Smooth muscle cell (in vitro differentiated cells): ENCODE measurements around the gene TMEM114. TPM values are rescaled to one million over a fixed set of nuclear protein-coding genes. Genes with fewer than 3 reads are reported as not detected.

Experiments used
- DNase-seq: peaks from one replicate; lab custom pipeline; 2025; ENCODE audit not compliant: unreplicated experiment; lab: John Stamatoyannopoulos, UW
- H2AFZ ChIP-seq: fragments of 200-600 bp; sonication (generic); 2 replicates; pipeline ENCODE4 v1.6.0; 2016; ENCODE audit warnings: antibody characterized with exemption, low read depth, mild to moderate bottlenecking
- H3F3A ChIP-seq: fragments of 200-600 bp; sonication (generic); 2 replicates; pipeline ENCODE4 v1.6.0; 2017; ENCODE audit warnings: antibody characterized with exemption, low read depth
- H3K27ac ChIP-seq: fragments of 200-600 bp; sonication (generic); 2 replicates; pipeline ENCODE4 v1.5.1; 2016; ENCODE audit warnings: low read depth, mild to moderate bottlenecking
- H3K27me3 ChIP-seq: fragments of 200-600 bp; sonication (generic); 2 replicates; pipeline ENCODE4 v1.6.1; 2016; ENCODE audit warnings: low read depth, mild to moderate bottlenecking
- H3K36me3 ChIP-seq: fragments of 200-600 bp; sonication (generic); 2 replicates; pipeline ENCODE4 v1.5.1; 2016; ENCODE audit warnings: low read depth
- H3K4me1 ChIP-seq: fragments of 200-600 bp; sonication (generic); 2 replicates; pipeline ENCODE4 v1.5.1; 2016; ENCODE audit warnings: low read depth
- H3K4me2 ChIP-seq: fragments of 200-600 bp; sonication (generic); 2 replicates; pipeline ENCODE4 v1.6.0; 2016; ENCODE audit warnings: mild to moderate bottlenecking
- H3K4me3 ChIP-seq: fragments of 200-600 bp; sonication (generic); 2 replicates; pipeline ENCODE4 v1.5.1; 2016; ENCODE audit warnings: mild to moderate bottlenecking
- H3K79me2 ChIP-seq: fragments of 200-600 bp; sonication (generic); 2 replicates; pipeline ENCODE4 v1.6.0; 2016; ENCODE audit warnings: low read depth, mild to moderate bottlenecking
- H3K9ac ChIP-seq: fragments of 200-600 bp; sonication (generic); 2 replicates; pipeline ENCODE4 v1.6.0; 2016; ENCODE audit warnings: low read depth
- H3K9me3 ChIP-seq: fragments of 200-600 bp; sonication (generic); replicated peaks from 2 replicates; pipeline ENCODE4 v1.5.1; 2016; ENCODE audit warnings: low read depth
- H4K20me1 ChIP-seq: fragments of 200-600 bp; sonication (generic); 2 replicates; pipeline ENCODE4 v1.6.0; 2016; ENCODE audit warnings: low read depth
- WGBS: methylation state at CpG from one replicate; pipeline ENCODE4 v1.1.7; 2016; ENCODE audit warnings: low lambda C conversion rate; 5-methylcytosine and 5-hydroxymethylcytosine counted together
- polyA plus RNA-seq: library from polyadenylated mRNA; unstranded; fragments of >200 nt; fragmentation: Nextera tagmentation; extraction: Ambion mirVana; gene quantifications from 2 replicates; pipeline ENCODE4 v1.2.1, GENCODE V29; 2016
- total RNA-seq: library from RNA; depleted of rRNA; stranded (reverse); fragments of >200 nt; gene quantifications from 2 replicates; pipeline ENCODE4 v1.2.3, GENCODE V29; 2014
- TF ChIP-seq, protein P1 (sequence below): fragments of 200-600 bp; sonication (generic); IDR thresholded peaks from 2 replicates; pipeline ENCODE4 v1.5.1; 2017; ENCODE audit warnings: borderline replicate concordance, mild to moderate bottlenecking, antibody characterized with exemption; ENCODE audit not compliant: insufficient read depth, poor library complexity, severe bottlenecking

TMEM114 gene
- total and polyA plus RNA-seq, 2 experiments from 2014 or later, result not detected

GRCh38 chr16:8568231-8568617 is 22.1 kb downstream of the TMEM114 start:
- no peak overlapping the region for H2AFZ ChIP-seq
- H3K4me2 ChIP-seq, result no peak overlapping the region
- 88% methylated on average over 6 of the region's 6 CpGs for WGBS
- TF ChIP-seq, protein P1, sequence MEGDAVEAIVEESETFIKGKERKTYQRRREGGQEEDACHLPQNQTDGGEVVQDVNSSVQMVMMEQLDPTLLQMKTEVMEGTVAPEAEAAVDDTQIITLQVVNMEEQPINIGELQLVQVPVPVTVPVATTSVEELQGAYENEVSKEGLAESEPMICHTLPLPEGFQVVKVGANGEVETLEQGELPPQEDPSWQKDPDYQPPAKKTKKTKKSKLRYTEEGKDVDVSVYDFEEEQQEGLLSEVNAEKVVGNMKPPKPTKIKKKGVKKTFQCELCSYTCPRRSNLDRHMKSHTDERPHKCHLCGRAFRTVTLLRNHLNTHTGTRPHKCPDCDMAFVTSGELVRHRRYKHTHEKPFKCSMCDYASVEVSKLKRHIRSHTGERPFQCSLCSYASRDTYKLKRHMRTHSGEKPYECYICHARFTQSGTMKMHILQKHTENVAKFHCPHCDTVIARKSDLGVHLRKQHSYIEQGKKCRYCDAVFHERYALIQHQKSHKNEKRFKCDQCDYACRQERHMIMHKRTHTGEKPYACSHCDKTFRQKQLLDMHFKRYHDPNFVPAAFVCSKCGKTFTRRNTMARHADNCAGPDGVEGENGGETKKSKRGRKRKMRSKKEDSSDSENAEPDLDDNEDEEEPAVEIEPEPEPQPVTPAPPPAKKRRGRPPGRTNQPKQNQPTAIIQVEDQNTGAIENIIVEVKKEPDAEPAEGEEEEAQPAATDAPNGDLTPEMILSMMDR, result no peak
- no peak overlapping the region for H3K9ac ChIP-seq
- peaks cover 4% of the 10 kb centered on the region for H3K27me3 ChIP-seq
- H3K36me3 ChIP-seq, result no peaks in the 10 kb centered on the region
- H3F3A ChIP-seq, result peaks cover 7% of the 10 kb centered on the region
- H3K9me3 ChIP-seq, result no peaks in the 10 kb centered on the region
- no peak overlapping the region for H3K4me3 ChIP-seq
- no peaks in the 10 kb centered on the region for H4K20me1 ChIP-seq
- no peak overlapping the region for H3K27ac ChIP-seq
- DNase-seq, result no peak
- H3K4me1 ChIP-seq, result peaks cover 7% of the 10 kb centered on the region
- H3K79me2 ChIP-seq, result no peaks in the 10 kb centered on the region

- Histone ChIP-seq H3K36me3 (no peaks in the 10 kb centered on the region), H3K4me2 (no peak overlapping the region), H3F3A (peaks cover 13% of the 10 kb centered on the region), H3K4me1 (peaks cover 7% of the 10 kb centered on the region), H3K9ac (no peak overlapping the region), H3K9me3 (no peaks in the 10 kb centered on the region), H3K27ac (no peak overlapping the region), H3K4me3 (no peak overlapping the region), H4K20me1 (no peaks in the 10 kb centered on the region), H2AFZ (no peak overlapping the region), H3K79me2 (no peaks in the 10 kb centered on the region), H3K27me3 (peaks cover 4% of the 10 kb centered on the region)
- TF ChIP-seq, protein P1, result peak; percentile 99
- peak; percentile 30 for DNase-seq
- WGBS, result 22% methylated on average over 23 of the region's 23 CpGs
These were observed 22.7 kb downstream of the TMEM114 start for GRCh38 chr16:8567355-8568230.

DNA sequence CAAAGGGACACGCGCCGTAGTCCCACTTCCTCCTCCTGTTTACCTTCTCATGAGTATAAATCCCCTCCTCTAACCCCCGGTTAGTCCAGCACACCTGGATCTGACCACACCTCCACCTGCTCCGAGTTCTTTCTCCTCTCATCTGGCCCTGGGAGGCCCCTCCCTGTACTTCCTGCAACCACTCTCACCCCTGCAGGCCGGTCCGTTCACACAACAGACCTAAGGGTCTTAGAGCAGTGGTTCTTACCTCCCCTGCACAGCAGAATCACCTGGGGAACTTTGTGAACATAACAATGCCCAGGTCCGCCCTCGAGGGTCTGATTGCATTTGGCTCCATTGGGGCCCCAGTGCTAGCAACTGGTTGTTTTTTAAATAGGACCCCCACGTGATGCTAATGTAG is 24.8 kb downstream of the TMEM114 start:
- no peaks in the 10 kb centered on the region for H4K20me1 ChIP-seq
- TF ChIP-seq, protein P1, result no peak
- peaks cover 14% of the 10 kb centered on the region for H3F3A ChIP-seq
- no peaks in the 10 kb centered on the region for H3K79me2 ChIP-seq
- H3K27me3 ChIP-seq, result peaks cover 4% of the 10 kb centered on the region
- H3K4me3 ChIP-seq, result no peak overlapping the region
- DNase-seq, result no peak
- H3K9ac ChIP-seq, result no peak overlapping the region
- no peak overlapping the region for H3K4me2 ChIP-seq
- no peaks in the 10 kb centered on the region for H3K9me3 ChIP-seq
- 11% methylated on average over 9 of the region's 10 CpGs for WGBS
- H3K4me1 ChIP-seq, result no peaks in the 10 kb centered on the region
- H3K27ac ChIP-seq, result no peak overlapping the region
- H3K36me3 ChIP-seq, result no peaks in the 10 kb centered on the region
- no peak overlapping the region for H2AFZ ChIP-seq
